NCI-H1930 (cell line): ENCODE data around the gene DNPH1.

Experiments
- DNase-seq, 2 experiments: peaks; one replicate each; lab custom pipeline; 2025; lab: John Stamatoyannopoulos, UW

DNPH1 gene

DNA sequence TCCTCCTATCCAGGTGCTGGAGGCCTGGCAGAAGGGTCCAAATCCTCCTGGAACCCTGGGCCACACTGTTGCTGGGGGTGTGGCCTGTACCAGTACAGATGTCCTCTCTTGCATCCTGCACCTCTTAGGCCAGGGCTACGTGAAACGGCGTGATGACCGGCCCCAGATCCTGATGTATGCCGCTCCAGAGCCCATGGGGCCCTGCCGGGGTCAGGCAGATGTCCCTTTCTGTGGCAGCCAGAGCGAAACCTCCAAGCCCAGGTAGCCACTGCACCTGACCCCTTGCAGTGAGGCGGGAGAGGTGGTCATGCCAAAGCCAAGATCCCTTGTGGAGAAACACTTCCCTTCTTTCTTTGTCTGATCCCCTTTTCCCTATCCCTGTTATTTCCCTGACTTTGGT, 14.2 kb downstream of the DNPH1 start:
- no peak for DNase-seq

DNA sequence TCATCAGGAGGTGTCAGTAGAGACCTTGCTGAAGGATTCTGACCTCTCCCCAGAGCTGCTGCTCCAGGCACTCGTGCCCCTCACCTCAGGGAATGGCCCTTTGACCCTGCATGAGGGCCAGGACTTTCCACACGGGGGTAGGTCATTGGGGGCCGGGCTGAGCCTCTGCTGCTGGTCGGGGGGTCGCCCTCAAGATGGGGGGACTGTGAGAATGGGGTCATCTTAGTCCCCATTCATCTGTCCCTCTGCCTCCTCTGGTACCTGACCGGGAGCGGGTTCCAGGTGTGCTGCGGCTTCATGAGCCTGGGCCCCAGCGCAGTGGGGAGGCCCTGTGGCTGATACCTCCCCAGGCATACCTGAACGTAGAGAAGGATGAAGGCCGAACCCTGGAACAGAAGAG, 15.8 kb downstream of the DNPH1 start:
- no peak for DNase-seq

DNA sequence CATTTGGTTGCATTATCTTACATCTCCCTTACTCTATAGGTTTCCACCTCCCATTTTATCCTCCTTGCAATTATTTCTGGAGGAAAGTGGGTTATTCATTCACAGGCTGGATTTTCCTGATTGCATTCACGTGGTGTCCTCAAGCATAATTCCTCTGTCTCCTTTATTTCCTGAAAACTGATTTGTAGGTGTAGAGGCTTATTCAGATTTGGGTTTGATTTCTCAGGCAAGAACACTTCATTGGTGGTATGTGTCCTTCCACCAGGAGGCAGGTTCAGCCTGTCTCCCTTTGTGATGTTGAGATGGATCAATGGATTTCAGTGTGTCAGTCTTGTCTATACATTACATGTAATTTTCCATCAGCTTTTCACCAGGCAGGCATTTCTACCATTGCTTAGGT, 17.3 kb downstream of the DNPH1 start:
- DNase-seq: no peak

DNA sequence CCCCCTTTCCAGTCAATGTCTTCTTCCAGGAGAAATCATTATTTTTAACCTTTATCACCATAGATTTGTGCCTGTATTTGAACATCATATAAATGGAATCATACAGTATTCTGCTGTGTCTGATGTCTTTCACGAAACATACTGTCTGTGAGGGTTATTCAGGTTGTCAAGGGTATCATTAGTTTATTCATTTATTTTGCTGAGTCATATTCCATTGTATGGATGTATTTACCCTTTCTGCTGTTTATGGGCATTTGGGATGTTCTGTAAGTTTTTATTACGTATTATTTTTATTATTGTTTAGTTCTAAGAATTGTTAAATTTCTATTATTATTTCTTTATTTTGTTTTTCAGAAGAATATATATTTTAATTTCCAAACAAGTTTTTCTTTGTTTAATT, 22.0 kb downstream of the DNPH1 start:
- DNase-seq: no peak

DNA sequence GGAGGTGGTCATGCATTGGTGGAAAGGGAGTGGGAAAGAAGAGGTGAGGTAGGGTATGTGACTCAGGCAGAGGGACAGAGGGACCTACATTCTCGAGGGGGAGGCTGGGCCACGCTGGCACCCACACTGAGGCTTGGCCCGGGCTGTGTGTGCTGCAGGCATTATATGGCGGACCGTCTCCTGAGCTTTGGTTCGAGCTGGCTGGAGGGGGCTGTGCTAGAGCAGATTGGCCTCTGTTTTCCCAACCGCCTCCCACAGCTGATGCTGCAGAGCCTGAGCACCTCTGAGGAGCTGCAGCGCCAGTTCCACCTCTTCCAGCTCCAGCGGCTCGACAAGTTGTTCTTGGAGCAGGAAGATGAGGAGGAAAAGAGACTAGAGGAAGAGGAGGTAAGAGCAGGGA, 23.4 kb downstream of the DNPH1 start:
- no peak for DNase-seq

DNA sequence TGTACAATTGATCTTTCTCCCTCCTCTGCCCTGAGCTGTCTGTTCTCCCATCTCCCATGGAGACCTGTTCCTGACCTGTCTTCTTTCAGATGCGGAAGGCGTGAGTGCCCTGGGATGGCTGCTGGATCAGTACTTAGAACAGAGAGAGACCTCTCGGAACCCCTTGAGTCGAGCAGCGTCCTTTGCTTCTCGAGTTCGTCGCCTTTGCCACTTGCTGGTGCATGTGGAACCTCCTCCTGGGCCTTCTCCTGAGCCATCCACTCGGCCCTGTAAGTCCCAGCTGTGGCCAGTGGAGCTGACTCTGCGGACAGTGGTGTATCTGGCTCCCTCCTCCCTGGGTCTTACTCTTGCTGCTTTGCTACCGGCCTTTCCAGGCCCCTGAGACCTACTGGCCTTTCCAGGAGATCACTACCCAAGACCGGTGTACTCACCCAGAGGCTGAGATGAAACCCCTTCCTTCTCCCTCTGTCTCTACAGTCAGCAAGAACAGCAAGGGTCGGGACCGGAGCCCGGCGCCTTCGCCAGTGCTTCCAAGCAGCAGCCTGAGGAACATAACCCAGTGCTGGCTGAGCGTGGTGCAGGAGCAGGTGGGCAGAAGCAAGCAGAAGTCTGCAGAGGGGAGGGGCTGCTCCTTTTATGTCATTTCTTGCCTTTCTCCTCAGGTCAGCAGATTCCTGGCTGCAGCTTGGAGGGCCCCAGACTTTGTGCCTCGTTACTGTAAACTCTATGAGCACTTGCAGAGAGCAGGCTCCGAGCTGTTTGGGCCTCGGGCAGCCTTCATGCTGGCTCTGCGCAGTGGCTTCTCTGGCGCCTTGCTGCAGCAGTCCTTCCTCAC, 24.8 kb downstream of the DNPH1 start:
- no peak for DNase-seq

DNA sequence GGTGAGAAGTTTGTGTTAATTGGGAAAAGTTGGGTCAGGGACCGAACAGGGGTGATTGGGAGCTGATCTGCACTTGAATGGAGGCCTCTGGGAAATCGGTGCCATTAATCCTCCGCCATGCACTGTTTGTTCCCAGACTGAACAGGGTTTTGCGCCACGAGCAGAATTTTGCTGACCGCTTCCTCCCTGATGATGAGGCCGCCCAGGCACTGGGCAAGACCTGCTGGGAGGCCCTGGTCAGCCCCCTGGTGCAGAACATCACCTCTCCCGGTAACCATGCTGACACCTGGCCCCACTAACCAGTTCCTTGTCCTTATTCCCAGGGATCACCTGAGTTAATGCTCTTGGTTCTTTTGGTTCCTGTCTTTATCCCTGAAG, 25.6 kb downstream of the DNPH1 start:
- no peak for DNase-seq

DNA sequence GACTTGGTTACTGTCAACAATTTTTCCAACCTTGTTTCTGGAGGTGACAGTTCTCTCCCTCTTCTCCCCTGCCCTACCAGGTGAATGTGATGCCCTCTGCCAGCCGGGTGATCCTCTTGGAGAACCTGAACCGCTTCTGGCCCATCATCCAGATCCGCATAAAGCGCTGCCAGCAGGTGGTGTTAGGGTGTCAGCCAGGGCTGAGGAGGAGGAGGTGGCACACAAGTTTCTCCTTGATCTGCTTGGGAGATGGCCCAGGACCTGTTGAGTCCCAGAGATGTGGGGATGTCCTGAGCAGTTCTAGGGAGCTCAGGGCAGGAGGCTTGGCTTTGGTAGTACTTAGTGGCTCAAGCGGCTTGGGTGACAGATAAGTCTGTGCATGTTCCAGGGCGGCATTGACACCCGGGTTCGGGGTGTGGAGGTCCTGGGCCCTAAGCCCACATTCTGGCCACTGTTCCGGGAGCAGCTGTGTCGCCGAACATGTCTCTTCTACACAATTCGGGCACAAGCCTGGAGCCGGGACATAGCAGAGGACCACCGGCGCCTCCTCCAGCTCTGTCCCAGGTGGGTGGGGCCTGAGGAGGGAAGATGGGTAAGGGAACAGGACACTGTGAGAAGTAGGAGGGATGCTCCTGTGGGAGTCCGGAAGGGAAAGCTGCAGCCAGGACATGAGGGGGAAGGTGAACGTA, 26.1 kb downstream of the DNPH1 start:
- no peak for DNase-seq

DNA sequence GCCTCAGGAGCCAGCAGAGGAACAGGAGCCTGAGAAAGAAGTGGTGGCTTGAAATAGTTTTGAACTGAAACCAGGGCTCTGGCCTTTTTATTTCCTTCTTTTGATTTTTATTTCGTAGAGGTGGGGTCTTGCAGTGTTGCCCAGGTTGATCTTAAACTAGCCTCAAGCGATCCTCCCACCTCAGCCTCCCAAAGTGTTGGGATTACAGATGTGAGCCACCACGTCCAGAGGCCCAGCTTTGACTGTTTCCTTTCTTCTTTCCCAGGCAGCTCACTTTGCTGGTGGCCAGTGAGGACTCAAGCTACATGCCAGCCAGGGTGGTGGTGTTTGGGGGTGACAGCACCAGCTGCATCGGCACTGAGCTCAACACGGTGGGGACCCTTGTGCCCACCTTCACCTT, 26.8 kb downstream of the DNPH1 start:
- no peak for DNase-seq

DNA sequence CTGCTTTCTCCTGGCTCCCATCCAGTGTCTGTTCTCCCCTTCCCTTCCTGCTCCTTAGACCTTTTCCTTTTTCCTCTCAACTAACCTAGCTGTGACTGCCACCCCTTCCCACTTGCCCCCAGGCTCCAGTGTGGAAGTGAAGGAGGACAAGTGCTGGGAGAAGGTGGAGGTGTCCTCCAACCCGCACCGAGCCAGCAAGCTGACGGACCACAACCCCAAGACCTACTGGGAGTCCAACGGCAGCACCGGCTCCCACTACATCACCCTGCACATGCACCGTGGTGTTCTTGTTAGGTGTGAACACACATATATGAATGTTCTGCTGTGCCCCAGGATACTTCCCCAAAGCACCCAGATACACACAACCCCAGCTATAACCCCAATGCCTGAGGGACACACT, 28.7 kb downstream of the DNPH1 start:
- DNase-seq: no peak

DNA sequence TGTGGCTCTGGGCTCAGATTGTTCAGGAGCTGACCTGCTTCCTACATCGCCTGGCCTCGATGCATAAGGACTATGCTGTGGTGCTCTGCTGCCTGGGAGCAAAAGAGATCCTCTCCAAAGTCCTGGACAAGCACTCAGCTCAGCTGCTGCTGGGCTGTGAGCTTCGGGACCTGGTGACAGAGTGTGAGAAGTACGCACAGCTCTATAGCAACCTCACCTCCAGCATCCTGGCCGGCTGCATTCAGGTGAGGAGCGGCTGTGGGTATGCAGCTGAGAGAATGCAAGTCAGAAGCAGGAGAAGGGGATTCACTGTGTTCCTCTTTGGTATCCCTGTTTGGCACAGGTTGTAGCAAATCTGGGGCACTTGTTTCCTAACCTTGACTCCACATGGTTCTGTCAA, 29.4 kb downstream of the DNPH1 start:
- no peak for DNase-seq

DNA sequence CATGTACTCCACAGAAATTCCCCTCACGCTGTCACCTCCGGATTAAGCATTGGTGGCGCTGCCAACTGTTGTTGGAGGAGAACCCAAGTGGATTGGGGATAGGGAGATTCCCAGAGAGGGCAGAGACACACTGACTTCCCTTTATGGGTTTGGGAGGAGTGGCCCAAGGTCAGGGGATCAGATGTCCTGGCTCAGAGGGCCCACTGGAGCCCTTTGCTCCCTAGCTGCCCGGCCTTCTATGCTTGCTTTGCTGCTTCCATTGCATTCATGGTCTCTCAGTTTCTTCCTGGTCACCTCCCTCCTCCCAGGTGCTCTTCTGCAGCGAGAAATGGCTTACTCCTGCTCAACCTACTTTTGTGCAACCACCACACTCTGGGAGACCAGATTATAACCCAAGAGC, 32.9 kb downstream of the DNPH1 start:
- no peak for DNase-seq

DNA sequence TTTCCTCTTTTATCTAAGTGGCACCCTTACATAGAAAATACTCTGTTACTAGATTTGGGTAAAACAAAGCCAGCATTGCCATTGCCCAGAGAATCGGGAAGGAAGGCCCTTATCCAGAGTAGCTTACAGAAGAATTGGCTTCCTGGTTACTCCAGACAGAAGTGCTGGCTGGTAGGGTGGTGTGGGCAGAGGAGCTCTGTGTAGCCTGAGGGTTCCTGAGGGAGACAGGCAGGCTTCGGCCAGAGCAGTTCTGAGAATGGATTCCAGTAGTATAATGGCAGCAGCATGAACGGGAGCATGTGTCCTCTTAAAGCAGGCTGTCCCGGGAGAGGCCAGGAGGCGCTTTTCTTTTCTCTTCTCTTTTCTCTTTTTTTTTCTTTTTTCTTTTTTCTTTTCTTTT, 35.4 kb downstream of the DNPH1 start:
- no peak for DNase-seq

DNA sequence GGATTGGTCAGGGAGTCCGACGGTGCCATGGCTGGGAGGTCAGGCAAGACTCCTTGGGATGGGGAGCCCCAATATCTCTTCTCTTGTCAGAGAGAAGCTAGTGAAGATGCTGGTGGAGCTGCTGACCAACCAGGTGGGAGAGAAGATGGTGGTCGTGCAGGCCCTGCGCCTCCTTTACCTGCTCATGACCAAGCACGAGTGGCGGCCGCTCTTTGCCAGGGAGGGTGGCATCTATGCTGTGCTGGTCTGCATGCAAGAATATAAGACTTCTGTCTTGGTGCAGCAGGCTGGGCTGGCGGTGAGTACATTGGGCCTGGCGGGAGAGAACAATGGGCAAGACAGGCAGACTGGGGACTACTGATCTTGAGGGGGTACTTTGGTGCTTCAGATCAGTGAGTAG, 36.4 kb downstream of the DNPH1 start:
- DNase-seq: no peak

DNA sequence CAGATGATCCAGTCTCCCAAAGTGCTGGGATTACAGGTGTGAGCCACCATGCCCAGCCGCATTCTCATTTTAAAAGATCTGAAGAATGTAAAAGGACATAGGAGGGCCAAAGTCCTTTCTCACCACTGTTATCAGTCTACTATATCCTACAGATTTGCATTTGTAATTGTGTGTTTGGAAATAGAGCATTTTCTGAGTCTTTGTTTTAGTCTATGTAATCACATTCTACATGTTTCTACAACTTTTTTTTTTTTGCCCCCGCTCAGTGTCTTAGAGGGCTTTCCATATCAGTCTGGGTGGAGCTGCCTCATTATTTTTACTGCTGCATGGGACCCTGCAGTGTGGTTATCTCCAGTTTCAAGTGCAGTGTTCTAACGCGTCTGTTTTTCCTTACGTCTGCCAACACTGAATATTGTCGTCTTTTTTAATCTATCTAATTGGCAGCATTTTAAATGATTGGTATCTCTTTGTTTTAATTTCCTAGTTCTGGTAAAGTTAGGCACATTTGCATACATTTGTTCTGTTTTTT, 39.4 kb downstream of the DNPH1 start:
- no peak for DNase-seq

DNA sequence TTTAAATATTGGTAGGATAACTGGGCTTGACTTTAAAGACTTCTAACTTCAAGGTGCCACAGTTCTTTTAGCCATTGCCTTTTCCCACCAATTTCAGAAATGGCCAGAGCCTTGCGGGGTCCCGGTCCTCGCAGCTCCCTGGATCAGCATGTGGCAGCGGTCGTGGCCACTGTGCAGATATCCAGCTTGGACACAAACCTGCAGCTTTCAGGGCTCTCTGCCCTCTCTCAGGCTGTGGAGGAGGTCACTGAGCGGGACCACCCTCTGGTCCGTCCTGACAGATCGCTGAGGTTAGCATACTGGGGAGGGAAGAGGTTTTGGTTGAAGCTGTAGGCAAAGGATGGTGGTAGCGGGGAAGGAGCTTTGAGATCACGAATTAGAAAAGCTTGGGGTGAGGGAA, 40.9 kb downstream of the DNPH1 start:
- DNase-seq: no peak

DNA sequence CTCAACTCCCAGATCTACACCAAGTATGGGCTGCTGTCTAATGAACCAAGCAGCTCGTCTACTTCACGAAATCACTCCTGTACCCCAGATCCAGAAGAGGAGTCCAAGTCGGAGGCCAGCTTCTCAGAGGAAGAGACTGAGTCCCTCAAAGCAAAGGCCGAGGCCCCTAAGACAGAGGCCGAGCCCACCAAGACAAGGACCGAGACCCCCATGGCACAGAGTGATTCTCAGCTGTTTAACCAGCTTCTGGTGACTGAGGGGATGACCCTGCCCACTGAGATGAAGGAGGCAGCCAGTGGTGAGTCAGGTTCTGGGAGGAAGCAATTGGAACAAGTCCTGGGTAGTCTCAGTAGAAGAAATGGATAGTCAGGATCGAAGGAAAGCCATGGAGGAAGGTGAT, 41.5 kb downstream of the DNPH1 start:
- DNase-seq: no peak

DNA sequence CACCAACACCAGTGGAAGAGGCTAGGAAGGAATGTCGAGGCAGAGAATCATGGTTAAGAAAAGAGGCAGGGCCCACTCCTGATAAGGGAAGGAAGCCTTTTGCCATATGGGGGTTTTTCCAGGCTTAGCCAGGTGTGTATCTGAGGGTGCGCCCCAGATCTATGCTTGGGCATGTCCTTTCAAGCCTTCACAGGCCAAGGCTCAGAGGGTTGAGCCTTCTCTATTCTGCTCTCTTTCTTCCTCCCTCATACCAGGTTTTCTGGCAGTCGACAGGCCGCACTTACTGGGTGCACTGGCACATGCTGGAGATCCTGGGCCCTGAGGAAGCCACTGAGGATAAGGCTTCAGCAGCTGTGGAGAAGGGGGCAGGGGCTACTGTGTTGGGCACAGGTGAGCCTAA, 42.6 kb downstream of the DNPH1 start:
- no peak for DNase-seq

DNA sequence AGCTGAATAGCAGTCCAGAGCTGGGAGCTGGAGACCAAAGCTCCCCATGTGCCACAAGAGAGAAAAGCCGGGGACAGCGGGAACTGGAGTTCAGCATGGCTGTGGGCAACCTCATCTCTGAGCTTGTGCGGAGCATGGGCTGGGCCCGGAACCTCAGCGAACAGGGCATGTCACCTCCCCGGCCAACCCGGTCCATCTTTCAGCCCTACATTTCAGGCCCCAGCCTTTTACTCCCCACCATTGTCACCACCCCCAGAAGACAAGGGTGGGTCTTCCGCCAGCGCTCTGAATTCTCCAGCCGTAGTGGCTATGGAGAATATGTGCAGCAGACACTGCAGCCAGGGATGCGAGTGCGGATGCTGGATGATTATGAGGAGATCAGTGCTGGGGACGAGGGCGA, 43.3 kb downstream of the DNPH1 start:
- DNase-seq: no peak

DNA sequence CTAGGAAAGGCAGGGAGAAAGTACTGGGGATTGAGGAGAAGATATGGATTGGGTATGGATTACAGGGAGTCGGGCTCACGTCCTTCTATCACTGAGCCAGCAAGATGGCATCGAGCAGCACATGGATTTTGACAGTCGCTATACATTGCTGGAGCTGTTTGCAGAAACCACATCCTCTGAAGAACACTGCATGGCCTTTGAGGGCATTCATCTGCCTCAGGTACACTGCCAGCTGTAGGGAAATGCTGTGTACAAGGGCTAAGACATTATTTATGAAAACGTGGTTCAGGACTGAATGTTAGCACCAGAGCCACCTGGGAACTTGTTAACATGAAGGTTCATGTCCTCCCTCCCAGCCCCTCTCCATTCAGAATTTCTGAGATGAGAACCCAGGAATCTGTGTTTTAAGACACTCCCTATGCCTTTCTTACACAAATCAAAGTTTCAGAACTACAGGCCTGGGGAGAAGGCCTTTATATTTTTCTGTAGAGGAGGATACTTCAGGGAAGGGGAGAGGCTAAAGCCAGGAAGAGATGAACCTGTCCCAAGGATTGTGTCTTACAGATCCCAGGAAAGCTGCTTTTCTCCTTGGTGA, 43.8 kb downstream of the DNPH1 start:
- DNase-seq: no peak

DNA sequence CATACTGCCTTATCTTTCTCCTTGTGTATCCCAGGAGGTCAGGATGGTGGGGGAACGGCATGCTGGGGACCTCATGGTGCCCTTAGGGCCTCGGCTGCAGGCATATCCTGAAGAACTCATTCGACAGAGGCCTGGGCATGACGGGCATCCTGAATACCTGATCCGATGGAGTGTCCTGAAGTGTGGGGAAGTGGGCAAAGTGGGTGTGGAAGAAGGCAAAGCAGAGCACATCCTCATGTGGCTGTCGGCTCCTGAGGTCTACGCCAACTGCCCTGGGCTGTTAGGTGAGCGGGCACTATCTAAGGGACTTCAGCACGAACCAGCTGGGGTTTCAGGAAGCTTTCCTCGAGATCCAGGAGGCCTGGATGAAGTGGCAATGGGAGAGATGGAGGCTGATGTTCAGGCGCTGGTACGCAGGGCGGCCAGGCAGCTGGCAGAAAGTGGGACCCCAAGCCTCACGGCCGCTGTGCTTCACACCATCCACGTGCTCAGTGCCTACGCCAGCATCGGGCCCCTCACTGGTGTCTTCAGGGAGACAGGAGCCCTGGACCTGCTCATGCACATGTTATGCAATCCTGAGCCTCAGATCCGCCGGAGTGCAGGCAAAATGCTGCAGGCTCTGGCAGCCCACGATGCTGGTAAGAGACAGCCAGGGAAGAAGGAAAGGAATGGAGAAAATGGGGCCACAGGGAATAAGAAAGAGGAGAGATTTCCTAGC, 44.9 kb downstream of the DNPH1 start:
- no peak for DNase-seq

DNA sequence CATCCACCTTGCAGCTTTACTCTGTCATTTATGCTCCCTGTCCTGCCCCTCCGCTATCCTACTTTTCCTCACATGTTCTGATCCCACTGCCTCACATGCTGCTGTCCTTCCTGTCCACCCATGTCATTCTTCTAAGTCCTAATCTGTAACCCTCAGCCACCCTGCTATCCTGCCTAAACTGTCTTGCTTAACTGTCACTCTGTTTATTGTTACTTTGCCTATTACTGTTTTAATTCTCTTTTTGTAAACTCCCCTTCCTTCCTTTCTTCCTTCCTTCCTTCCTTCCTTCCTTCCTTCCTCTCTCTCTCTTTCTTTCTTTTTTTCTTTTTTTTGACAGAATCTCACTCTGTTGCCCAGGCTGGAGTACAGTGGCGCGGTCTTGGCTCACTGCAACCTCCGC, 45.8 kb downstream of the DNPH1 start:
- DNase-seq: no peak
